Neural progenitor cell (in vitro differentiated cells): ENCODE data around the gene EPHB2.

Experiments
- CTCF ChIP-seq: fragments of 200-600 bp; sonication (generic); IDR thresholded peaks from 2 replicates; pipeline ENCODE4 v1.5.1; 2017; ENCODE audit warnings: antibody characterized with exemption, mild to moderate bottlenecking
- EZH2phosphoT487 ChIP-seq: fragments of 200-600 bp; sonication (generic); IDR thresholded peaks from 2 replicates; pipeline ENCODE4 v1.6.1; 2017; ENCODE audit warnings: antibody characterized with exemption

DNA sequence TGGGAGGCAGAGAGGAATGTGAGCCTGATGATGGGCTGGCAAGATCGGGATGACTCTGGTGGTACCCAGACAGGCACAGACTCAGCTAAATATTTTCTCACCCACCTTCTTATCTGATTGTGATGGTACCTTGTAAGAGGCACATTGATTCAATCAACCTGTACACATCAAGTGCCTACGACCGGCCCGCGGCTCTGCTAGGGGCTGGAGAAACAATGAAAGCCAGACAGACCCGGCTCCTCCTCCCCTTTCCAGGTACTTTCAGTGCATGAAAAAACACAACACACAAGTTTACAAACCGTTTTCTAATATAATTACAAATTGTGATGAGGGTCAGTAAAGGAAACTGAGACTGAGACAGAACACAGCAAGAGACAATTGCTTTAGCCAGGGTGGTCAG is 147.0 kb downstream of the EPHB2 start:
- TF ChIP-seq CTCF (no peak), EZH2phosphoT487 (no peak)
